AG04450 (cell line): ENCODE results near the gene GRID1. TPM values are rescaled to one million over a fixed set of nuclear protein-coding genes. Genes with fewer than 3 reads are reported as not detected.
A peak's percentile ranks its signal among the peaks of the same experiment; 100 is the strongest.

ENCODE experiments used
- CTCF ChIA-PET: fragments of 300-600, 350-600 bp; formaldehyde crosslinking; extraction: SDS; loops from one replicate; lab custom pipeline; 2022; ENCODE audit warnings: antibody characterized with exemption, inconsistent platforms; lab: Charles Lee
- POLR2A ChIA-PET: fragments of 350-600 bp; formaldehyde crosslinking; extraction: SDS; loops from one replicate; lab custom pipeline; 2021; ENCODE audit warnings: antibody characterized with exemption, inconsistent platforms; lab: Yijun Ruan, JAX
- DNase-seq: peaks from one replicate; pipeline ENCODE4 v3.0.0-alpha.2; 2011; ENCODE audit warnings: low read depth, low spot score
- H3K27ac ChIP-seq: one replicate; pipeline ENCODE4 v1.5.1; 2012; ENCODE audit warnings: low read depth, low read length, control low read depth
- H3K27me3 ChIP-seq: one replicate; pipeline ENCODE4 v1.6.0; 2012; ENCODE audit warnings: low read length; ENCODE audit not compliant: control insufficient read depth, insufficient read depth
- H3K4me3 ChIP-seq: 2 replicates; pipeline ENCODE4 v1.5.1; 2011; ENCODE audit warnings: mild to moderate bottlenecking, low read depth, low read length, control low read depth
- H3K9me3 ChIP-seq: 2 replicates; pipeline ENCODE4 v1.5.1; 2012; ENCODE audit warnings: low read length; ENCODE audit not compliant: control insufficient read depth, insufficient read depth
- CTCF ChIP-seq: IDR thresholded peaks from 2 replicates; pipeline ENCODE4 v1.5.1; 2011; ENCODE audit warnings: low read depth, low read length, control low read depth, inconsistent platforms
- polyA plus RNA-seq: library from polyadenylated mRNA; depleted of rRNA; stranded (reverse); fragments of >200 nt; gene quantifications from 2 replicates; pipeline ENCODE4 v1.2.3, GENCODE V29; 2011

GRID1 gene
- polyA plus RNA-seq, 1 experiment: not detected

DNA sequence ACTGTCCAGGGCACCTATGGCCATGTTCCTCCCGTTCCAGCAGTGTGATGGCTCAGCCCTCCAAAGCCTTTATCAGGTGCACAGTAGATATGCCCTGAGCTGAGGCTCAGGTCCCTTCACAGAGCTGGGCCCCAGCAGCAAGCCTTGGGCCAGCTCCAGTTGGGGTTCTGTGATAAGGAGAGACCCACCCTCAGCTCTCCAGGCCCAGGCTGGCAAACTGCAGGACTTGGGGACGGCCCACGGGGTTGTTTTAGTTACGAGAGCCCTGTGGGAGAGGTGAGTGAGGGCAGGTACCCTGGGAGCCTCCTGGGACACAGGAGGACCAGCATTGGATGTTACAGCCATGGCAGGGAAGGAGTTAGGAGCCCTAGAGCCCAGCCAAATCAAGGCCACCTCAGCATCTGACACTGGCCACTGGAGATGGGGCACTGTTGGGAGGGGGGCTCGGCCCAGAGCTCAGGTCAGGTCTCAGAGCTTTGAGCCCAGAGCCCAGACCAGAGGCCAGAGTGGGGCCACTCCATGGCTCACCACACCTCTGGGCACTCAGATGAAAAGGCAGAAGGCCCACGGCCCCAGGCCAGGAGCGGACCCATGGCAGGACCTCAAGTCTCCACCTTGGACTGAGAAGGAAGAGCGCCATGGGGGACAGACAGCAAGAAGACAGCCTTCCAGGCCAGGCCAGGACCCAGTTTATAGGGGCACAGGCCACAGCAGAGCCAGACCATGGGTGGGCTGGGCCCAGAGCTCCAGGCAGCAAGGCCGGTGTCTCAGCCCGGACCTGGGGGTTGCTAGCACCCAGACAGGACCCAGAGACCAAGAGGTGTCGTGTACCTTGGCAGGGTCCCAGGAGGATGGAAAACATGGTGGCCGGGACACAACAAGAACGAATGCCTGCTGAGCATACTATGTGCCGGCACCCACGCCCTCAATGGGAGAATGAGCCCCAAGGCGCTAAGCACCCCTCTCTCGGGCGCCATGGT, 12.8 kb downstream of the GRID1 start:
- CTCF ChIA-PET: interaction anchor here (1.1 kb wide), 1 partner anchor 25 kb away, joined by 4 read pairs; no protein-coding TSS in a partner anchor
- no peak for DNase-seq
- Histone ChIP-seq H3K4me3 (no peak overlapping the region), H3K9me3 (no peaks in the 10 kb centered on the region; the same call in 1 of the 2 replicates), H3K27ac (no peak overlapping the region), H3K27me3 (peaks cover 5% of the 10 kb centered on the region)
- no peak for TF ChIP-seq CTCF
- POLR2A ChIA-PET: no interaction called here

DNA sequence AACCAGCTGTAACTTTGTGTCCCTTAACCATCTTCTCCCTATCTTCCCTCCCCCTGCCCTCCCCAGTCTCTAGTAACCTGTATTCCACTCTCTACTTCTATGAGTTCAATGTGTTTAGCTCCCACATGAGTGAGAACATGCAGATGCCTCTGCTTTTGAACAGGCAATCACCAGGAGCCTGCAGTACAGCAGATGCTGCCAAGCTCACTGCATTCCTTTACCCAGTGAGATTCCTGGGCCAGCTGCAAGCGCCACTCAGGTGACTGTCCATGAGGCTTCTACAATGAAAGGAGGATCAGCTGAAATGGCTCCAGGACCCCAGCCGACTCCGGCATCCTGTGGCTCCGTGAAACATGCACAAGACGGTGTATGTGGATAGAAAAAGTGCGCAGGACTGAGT, 15.7 kb downstream of the GRID1 start:
- DNase-seq: no peak
- no peaks in the 10 kb centered on the region; the same call in 1 of the 2 replicates for H3K9me3 ChIP-seq
- H3K27me3 ChIP-seq: peaks cover 3% of the 10 kb centered on the region
- H3K4me3 ChIP-seq: no peak overlapping the region
- POLR2A ChIA-PET: no interaction called here
- CTCF ChIA-PET: no interaction called here
- no peak for TF ChIP-seq CTCF
- no peak overlapping the region for H3K27ac ChIP-seq

GRCh38 chr10:86349940-86350630, 16.5 kb downstream of the GRID1 start:
- POLR2A ChIA-PET: no interaction called here
- no peak overlapping the region for H3K27ac ChIP-seq
- TF ChIP-seq CTCF: no peak
- peaks cover 3% of the 10 kb centered on the region for H3K27me3 ChIP-seq
- H3K4me3 ChIP-seq: no peak overlapping the region
- CTCF ChIA-PET: interaction anchor here (1.2 kb wide), 1 partner anchor 28 kb away, joined by 4 read pairs; no protein-coding TSS in a partner anchor
- H3K9me3 ChIP-seq: no peaks in the 10 kb centered on the region; the same call in 1 of the 2 replicates
- DNase-seq: no peak

DNA sequence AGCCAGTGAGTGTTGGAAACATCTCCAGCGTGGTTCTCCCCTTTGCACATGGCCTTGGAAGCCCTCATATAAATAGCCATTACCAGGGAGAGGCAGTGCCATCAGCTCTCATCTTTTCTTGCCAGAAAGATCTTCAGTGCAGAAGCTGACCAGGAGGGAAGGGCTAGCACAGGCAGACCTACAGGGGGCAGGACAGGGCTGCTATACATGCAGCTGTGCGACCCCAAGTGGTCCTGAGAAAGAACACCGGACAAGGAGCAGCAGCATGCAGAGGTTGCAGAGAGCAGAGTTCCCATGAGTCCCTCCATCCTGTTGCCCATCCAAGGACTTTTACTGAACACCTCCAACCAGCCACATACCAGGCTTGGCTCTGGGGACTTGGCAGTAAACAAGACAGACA, 17.1 kb downstream of the GRID1 start:
- CTCF ChIA-PET: interaction anchor here (1.2 kb wide), 1 partner anchor 29 kb away, joined by 4 read pairs; no protein-coding TSS in a partner anchor
- no peak for DNase-seq
- POLR2A ChIA-PET: no interaction called here

More for the DNA sequence above, 17.1 kb downstream of the GRID1 start:
- peak; percentile 49 for TF ChIP-seq CTCF
- Histone ChIP-seq H3K4me3 (no peak overlapping the region), H3K9me3 (no peaks in the 10 kb centered on the region; the same call in 1 of the 2 replicates), H3K27me3 (peaks cover 3% of the 10 kb centered on the region), H3K27ac (no peak overlapping the region)
